Mesenteric fat pad (tissue), 1 donor: Measurements from ENCODE around the gene TMED5. TPM values are rescaled to one million over a fixed set of nuclear protein-coding genes. Genes with fewer than 3 reads are reported as not detected.

Experiments
- DNase-seq: peaks from one replicate; pipeline ENCODE4 v3.0.0-alpha.2; 2020; ENCODE audit warnings: low spot score
- total RNA-seq: library from RNA; stranded (reverse); fragmentation: NEBNext Ultra II Directional; extraction: Animal tissue kit (Norgen Biotek cat#: 25700); gene quantifications from one replicate; pipeline ENCODE4 v1.2.1, GENCODE V29; 2021
- donor health status: DM: yes; HTN: yes; CAD: no.

Gene TMED5
- total RNA-seq, 1 donor from 2014 or later, result 109 TPM

GRCh38 chr1:93124556-93125355, 55.5 kb downstream of the TMED5 start:
- no peak for DNase-seq

DNA sequence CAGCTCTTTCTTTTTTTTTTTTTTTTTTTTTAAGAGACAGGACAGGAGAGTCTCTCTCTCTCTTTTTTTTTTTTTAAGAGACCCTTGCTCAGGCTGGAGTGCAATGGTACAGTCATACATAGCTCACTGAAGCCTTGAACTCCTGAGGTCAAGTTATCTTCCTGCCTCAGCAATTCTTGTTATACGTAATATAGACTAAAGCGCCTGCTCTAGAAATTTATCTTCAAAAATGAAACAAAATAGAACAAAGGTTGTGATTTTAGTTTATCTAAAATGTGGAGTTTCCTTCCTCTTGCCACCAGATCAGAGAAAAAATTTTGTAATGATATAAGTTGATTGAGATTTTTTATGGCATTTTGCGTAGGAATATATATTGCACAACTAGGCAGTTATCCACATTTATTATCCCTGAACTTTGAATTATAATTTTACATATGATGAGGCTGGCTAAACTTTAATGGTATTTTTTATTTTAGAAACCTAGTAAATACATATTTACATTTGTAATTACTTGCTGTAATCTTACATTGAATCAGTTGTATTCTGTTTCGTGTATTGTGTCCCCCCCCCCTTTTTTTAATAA, 56.9 kb downstream of the TMED5 start:
- no peak for DNase-seq

DNA sequence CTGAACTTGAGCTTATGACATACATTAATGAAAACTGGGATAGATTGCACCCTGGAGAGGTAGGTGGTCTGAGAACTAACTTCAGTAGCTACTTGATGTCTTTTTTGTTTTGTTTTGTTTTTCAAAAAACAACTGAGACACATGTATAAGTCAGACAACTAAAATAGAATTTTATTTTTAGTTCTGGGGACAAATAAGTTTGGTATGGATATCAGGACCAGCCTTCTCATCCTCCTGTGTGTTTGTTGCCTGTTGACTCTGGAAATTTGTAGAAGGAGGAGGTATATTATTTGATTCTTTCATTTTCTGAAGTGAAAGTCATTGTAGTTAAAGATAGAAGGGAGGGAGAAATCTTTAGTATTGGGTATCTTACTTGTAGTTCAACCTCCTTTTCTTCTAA, 59.6 kb downstream of the TMED5 start:
- no peak for DNase-seq

DNA sequence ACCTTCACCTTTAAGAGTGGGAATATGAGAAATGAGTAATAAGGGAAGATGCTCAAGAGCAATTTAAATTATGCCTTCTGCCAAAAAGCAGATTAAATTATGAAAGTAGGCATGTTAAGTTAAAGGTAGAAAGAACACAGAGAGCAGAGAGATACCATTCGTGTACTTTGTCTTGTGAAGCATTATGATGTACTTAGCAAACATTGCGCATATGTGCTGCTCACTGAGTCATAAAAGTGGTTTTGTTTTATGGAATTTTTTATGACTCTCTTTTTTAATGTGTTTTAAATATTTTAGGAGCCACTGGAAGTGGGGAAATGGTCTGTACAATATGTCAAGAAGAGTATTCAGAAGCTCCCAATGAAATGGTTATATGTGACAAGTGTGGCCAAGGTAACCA, 65.8 kb downstream of the TMED5 start:
- DNase-seq, result no peak

DNA sequence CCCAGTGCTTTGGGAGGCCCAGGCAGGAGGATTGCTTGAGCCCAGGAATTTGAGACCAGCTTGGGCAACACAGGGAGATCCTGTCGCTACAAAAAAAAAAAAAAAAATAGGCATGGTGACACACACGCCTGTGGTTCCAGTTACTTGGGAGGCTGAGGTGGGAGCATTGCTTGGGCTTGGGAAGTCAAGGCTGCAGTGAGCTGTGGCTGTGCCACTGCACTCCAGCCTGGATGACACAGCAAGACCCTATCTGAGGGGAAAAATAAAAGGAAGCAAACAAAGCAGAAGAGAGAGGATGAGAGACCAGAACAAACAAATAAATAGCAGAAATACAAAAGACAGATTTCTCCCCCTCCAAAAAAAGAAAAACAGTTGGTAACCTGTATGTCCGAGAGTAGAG, 67.1 kb downstream of the TMED5 start:
- no peak for DNase-seq

GRCh38 chr1:93111561-93111960, 68.7 kb downstream of the TMED5 start:
- DNase-seq, result no peak

DNA sequence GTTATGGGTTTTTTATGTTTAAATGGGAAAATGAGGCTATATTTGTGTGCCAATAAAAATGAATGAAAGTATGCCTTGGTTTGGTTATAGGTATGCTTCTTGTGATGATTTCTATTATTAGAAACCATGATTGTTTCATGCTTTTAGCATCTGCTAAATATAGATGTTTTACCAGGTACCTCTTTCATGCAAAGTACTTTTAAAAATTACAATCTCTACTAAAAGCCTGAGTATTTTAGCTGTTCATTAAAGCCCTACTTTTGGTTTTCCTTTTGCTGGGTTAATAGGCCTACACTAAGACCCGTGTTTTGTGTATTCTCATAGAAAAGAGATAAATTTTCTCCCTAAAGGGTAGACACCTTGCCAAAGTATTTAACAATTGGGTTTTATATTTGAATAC, 69.1 kb downstream of the TMED5 start:
- DNase-seq, result no peak

DNA sequence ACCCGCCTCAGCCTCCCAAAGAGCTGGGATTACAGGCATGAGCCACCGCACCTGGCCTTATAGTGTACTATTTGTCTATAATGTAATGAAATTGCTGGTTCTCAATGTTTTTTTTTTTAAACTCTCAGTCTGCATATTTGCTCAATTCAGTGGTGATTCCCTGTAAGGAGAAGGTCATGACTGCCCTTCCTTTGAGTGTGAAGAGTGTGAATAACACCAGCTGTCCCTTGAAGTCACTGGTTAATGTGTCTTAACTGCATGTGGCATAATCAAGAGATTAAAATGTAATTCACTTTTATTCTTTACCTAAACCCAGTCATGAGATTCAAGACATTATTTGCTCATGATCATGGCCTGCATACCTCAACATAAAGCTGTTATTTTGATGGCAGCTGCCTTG, 70.6 kb downstream of the TMED5 start:
- no peak for DNase-seq

- DNase-seq, result no peak
These were observed 71.9 kb downstream of the TMED5 start for GRCh38 chr1:93108335-93108734.

GRCh38 chr1:93107395-93107794, 72.8 kb downstream of the TMED5 start:
- DNase-seq, result no peak

- no peak for DNase-seq
These were observed 74.0 kb downstream of the TMED5 start for GRCh38 chr1:93106226-93106625.

GRCh38 chr1:93102142-93102541, 78.1 kb downstream of the TMED5 start:
- no peak for DNase-seq

Other genes with a start within 250 kb of the TMED5 start
- 25.9 TPM for gene DIPK1A, start 219.0 kb downstream of the TMED5 start, total RNA-seq
- gene MTF2, start 101.1 kb downstream of the TMED5 start, total RNA-seq, result 15.8 TPM
- gene CCDC18, start 311 bp upstream of the TMED5 start, total RNA-seq, result 6.9 TPM
- gene DR1, start 165.5 kb upstream of the TMED5 start, total RNA-seq, result 40.1 TPM